Left colon (tissue), 2 donors: Measurements from ENCODE around the gene CNDP1. TPM values are rescaled to one million over a fixed set of nuclear protein-coding genes. Genes with fewer than 3 reads are reported as not detected.

ENCODE experiments used
- ATAC-seq: fragments of 200-7000 bp; cut with Tn5 transposase; one replicate; pipeline ENCODE4 v1.9.1; 2020; ENCODE audit warnings: mild to moderate bottlenecking, moderate library complexity
- DNase-seq, 2 donors: peaks; one replicate each; pipeline ENCODE4 v3.0.0-alpha.2; 2020
- intact Hi-C, 2 donors: fragments of 100-400 bp; cut with DNase I in 1 of 2; cut with micrococcal nuclease in 1 of 2; formaldehyde crosslinking; loops; one replicate each; pipeline versions ENCODE4 v1.11.2 to v1.14.0; 2022; cut with DNase I, micrococcal nuclease
- total RNA-seq, 2 donors: library from RNA; stranded (reverse); fragmentation: NEBNext Ultra II Directional; extraction: Animal tissue kit (Norgen Biotek cat#: 25700); gene quantifications; one replicate each; pipeline ENCODE4 v1.2.1, GENCODE V29; 2021
- donor health status: DM: no; HTN: no; CAD: no.
- donor health status: DM: yes; HTN: yes; CAD: no.

Gene CNDP1
- total RNA-seq, 2 donors from 2014 or later, result not detected

DNA sequence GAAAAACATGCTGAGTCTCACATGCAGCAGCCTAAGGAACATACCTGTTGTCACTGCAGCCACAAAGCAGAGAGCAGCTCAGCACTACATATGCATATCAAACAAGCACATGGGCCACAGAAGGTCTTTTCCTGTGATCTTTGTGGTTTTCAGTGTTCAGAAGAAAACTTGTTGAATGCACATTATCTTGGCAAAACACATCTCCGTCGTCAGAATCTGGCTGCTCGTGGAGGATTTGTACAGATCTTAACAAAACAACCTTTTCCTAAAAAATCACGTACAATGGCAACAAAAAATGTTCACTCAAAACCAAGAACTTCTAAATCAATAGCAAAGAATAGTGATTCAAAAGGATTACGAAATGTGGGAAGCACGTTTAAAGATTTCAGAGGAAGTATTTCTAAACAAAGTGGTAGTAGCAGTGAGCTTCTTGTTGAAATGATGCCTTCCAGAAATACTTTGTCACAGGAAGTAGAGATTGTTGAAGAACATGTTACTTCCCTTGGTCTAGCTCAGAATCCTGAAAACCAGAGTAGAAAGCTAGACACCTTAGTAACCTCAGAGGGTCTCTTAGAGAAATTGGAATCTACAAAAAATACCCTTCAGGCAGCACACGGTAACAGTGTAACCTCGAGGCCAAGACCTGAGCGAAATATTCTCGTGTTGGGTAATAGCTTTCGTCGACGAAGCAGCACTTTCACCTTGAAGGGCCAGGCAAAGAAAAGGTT, 97.5 kb downstream of the CNDP1 start:
- ATAC-seq (no peak), DNase-seq (no peak)
- intact Hi-C loops, result no loop called here

DNA sequence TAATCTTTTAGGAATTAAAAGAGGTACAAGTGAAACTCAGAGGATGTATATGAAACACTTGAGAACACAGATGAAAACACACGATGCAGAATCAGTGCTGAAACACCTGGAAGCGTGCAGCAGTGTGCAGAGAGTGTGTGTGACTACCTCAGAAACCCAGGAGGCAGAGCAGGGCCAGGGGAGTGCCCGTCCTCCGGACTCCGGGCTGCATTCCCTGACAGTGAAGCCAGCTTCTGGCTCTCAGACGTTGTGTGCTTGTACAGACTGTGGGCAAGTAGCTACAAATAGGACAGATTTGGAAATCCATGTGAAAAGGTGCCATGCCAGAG, 98.0 kb downstream of the CNDP1 start:
- intact Hi-C loops, result no loop called here
- DNase-seq, result no peak
- ATAC-seq, result no peak

DNA sequence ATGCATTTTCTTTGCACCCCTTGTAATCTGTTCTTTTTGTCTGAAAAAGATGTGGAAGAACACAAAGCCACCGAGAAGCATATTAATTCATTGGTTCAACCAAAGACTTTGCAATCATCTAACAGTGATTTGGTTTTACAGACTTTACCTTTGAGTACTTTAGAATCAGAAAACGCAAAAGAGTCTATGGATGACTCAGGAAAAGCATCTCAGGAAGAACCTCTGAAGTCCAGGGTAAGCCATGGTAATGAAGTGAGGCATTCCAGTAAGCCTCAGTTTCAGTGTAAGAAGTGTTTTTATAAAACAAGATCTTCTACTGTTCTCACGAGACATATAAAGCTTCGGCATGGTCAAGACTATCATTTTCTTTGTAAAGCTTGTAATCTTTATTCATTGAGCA, 98.6 kb downstream of the CNDP1 start:
- ATAC-seq (no peak), DNase-seq (no peak)
- intact Hi-C loops, result no loop called here

DNA sequence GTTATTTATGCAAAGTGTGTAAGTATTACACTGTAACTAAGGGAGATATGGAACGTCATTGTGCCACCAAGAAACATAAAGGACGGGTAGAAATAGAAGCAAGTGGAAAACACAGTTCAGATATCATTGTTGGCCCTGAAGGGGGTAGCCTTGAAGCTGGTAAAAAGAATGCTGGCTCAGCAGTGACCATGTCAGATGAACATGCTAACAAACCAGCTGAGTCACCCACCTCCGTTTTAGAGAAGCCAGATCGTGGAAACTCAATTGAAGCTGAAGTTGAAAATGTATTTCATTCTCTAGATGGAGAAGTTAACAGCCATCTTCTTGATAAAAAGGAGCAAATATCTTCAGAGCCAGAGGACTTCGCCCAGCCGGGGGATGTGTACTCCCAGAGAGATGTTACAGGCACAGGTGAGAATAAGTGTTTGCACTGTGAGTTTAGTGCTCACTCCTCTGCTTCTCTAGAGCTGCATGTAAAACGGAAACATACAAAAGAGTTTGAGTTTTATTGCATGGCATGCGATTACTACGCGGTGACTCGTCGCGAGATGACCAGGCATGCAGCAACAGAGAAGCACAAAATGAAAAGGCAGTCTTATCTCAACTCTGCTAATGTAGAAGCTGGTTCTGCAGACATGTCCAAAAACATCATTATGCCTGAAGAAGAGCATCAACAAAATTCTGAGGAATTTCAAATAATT, 99.5 kb downstream of the CNDP1 start:
- intact Hi-C loops, result no loop called here
- no peak for DNase-seq
- no peak for ATAC-seq

DNA sequence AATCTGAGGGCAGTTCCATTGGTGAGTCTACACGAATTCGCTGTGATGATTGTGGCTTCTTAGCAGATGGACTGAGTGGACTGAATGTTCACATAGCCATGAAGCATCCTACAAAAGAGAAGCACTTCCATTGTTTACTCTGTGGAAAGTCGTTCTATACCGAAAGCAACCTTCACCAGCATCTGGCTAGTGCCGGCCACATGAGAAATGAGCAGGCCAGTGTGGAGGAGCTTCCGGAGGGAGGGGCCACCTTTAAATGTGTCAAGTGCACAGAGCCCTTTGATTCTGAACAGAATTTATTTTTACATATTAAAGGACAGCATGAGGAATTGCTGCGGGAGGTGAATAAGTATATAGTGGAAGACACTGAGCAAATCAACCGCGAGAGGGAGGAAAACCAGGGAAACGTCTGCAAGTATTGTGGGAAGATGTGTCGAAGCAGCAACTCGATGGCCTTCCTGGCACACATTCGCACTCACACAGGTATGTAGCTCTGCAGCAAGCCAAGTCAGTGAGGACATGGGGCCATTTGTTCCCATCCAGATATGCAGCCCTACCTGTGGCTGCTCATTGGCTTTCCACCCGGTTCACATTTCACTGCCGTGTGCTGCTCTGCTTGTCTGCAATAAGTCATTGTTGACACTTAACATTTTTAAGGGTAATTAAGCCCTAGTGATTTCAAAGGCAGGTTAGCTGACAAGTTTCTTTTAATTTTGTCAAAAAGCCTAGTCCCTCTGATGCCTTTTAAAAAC, 101.1 kb downstream of the CNDP1 start:
- no peak for ATAC-seq

More for the DNA sequence above, 101.1 kb downstream of the CNDP1 start:
- no peak for DNase-seq
- intact Hi-C loops, result no loop called here

Other genes with a start within 250 kb of the CNDP1 start
- 100 to 1,000 TPM; 115 to 129 TPM for gene CYB5A, start 242.5 kb upstream of the CNDP1 start, total RNA-seq
- gene C18orf63, start 218.7 kb upstream of the CNDP1 start, total RNA-seq, result not detected
- gene DIPK1C, start 77.2 kb upstream of the CNDP1 start, total RNA-seq, result under 1 TPM; 0.06 to 0.14 TPM
- gene CNDP2, start 38.1 kb upstream of the CNDP1 start, total RNA-seq, result 100 to 1,000 TPM; 195 to 222 TPM
- 10 to 100 TPM; 13.0 to 13.9 TPM for gene ZNF407, start 63.4 kb downstream of the CNDP1 start, total RNA-seq